ENCODE measurements around the gene EPHB1. TPM values are rescaled to one million over a fixed set of nuclear protein-coding genes. Genes with fewer than 3 reads are reported as not detected.

The EPHB1 gene
- total RNA-seq, 1 donor from 2014 or later: 1.3 TPM

DNA sequence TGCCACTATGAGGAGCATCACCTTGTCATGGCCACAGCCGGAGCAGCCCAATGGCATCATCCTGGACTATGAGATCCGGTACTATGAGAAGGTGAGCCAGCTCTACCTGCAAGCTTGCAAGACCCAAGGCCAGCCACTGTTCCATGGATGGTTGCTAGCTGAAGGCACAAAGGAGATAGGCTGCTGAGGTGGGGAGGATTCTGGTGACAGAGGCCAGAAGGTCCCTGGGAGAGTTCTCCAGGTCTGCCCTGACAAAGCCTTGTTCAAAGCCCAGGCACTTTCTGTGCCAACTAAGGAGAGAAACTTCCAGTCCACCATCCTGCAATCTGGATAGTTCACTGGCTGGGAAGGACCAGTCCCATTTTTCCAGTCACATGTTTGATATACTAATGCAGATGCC, 359.1 kb downstream of the EPHB1 start:
- Mint-ChIP-seq H3K27ac (no peak overlapping the region), H3K4me3 (no peak overlapping the region), H3K27me3 (ENCODE audit: low read depth) (peaks cover 18% of the 10 kb centered on the region), H3K36me3 (no peaks in the 10 kb centered on the region), H3K9me3 (no peaks in the 10 kb centered on the region), H3K4me1 (no peaks in the 10 kb centered on the region)
- TF ChIP-seq, protein P1, sequence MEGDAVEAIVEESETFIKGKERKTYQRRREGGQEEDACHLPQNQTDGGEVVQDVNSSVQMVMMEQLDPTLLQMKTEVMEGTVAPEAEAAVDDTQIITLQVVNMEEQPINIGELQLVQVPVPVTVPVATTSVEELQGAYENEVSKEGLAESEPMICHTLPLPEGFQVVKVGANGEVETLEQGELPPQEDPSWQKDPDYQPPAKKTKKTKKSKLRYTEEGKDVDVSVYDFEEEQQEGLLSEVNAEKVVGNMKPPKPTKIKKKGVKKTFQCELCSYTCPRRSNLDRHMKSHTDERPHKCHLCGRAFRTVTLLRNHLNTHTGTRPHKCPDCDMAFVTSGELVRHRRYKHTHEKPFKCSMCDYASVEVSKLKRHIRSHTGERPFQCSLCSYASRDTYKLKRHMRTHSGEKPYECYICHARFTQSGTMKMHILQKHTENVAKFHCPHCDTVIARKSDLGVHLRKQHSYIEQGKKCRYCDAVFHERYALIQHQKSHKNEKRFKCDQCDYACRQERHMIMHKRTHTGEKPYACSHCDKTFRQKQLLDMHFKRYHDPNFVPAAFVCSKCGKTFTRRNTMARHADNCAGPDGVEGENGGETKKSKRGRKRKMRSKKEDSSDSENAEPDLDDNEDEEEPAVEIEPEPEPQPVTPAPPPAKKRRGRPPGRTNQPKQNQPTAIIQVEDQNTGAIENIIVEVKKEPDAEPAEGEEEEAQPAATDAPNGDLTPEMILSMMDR (IDR thresholded peaks at IDR 0.05; ENCODE audit: unreplicated experiment): no peak
- no peak for DNase-seq (ENCODE audit: low spot score in 2 of 2, unreplicated experiment in 2 of 2)

DNA sequence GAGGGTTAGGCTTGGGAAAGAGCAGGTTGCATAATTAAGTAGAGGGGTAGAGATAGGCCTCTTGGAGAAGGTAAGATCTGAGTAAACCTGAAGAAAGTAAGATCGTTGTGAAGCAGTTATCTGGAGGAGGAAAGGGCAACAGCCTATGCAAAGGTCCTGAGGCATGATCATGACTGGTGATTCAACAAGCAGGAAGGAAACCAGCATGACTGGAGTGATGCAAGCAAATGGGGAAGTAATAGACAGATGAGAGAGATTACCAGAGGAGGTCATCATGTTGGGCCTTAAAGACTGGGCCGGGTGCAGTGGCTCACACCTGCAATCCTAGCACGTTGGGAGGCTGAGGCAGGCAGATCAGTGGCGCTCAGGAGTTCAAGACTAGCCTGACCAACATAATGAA, 360.2 kb downstream of the EPHB1 start:
- no peaks in the 10 kb centered on the region for H3K4me1 Mint-ChIP-seq
- no peak overlapping the region for H3K27ac Mint-ChIP-seq
- DNase-seq (ENCODE audit: low spot score in 2 of 2, unreplicated experiment in 2 of 2): no peak
- no peak overlapping the region for H3K4me3 Mint-ChIP-seq
- H3K36me3 Mint-ChIP-seq: no peaks in the 10 kb centered on the region
- TF ChIP-seq, protein P1 (IDR thresholded peaks at IDR 0.05; ENCODE audit: unreplicated experiment): no peak
- H3K27me3 Mint-ChIP-seq (ENCODE audit: low read depth): peaks cover 16% of the 10 kb centered on the region
- no peaks in the 10 kb centered on the region for H3K9me3 Mint-ChIP-seq

- Mint-ChIP-seq H3K4me3 (no peak overlapping the region), H3K27me3 (ENCODE audit: low read depth) (peaks cover 11% of the 10 kb centered on the region), H3K36me3 (no peaks in the 10 kb centered on the region), H3K9me3 (no peaks in the 10 kb centered on the region), H3K27ac (no peak overlapping the region), H3K4me1 (no peaks in the 10 kb centered on the region)
- TF ChIP-seq, protein P1 (IDR thresholded peaks at IDR 0.05; ENCODE audit: unreplicated experiment): no peak
- no peak for DNase-seq (ENCODE audit: low spot score in 2 of 2, unreplicated experiment in 2 of 2)
Observed at GRCh38 chr3:135155791-135156190, 360.7 kb downstream of the EPHB1 start.

- H3K27me3 Mint-ChIP-seq (ENCODE audit: low read depth): peaks cover 8% of the 10 kb centered on the region
- H3K4me3 Mint-ChIP-seq: no peak overlapping the region
- no peak overlapping the region for H3K27ac Mint-ChIP-seq
- TF ChIP-seq, protein P1 (IDR thresholded peaks at IDR 0.05; ENCODE audit: unreplicated experiment): no peak
- H3K9me3 Mint-ChIP-seq: no peaks in the 10 kb centered on the region
- no peak for DNase-seq (ENCODE audit: low spot score in 2 of 2, unreplicated experiment in 2 of 2)
- no peaks in the 10 kb centered on the region for H3K36me3 Mint-ChIP-seq
- H3K4me1 Mint-ChIP-seq: no peaks in the 10 kb centered on the region
Observed at GRCh38 chr3:135157045-135157740, 362.1 kb downstream of the EPHB1 start.

GRCh38 chr3:135158520-135158919, 363.5 kb downstream of the EPHB1 start:
- H3K27ac Mint-ChIP-seq: no peak overlapping the region
- DNase-seq (ENCODE audit: low spot score in 2 of 2, unreplicated experiment in 2 of 2): no peak
- H3K27me3 Mint-ChIP-seq (ENCODE audit: low read depth): peaks cover 2% of the 10 kb centered on the region
- TF ChIP-seq, protein P1 (IDR thresholded peaks at IDR 0.05; ENCODE audit: unreplicated experiment): no peak
- H3K4me3 Mint-ChIP-seq: no peak overlapping the region
- H3K4me1 Mint-ChIP-seq: no peaks in the 10 kb centered on the region
- H3K9me3 Mint-ChIP-seq: no peaks in the 10 kb centered on the region
- no peaks in the 10 kb centered on the region for H3K36me3 Mint-ChIP-seq
